ENCODE measurements around the gene TUBA4B. TPM values are rescaled to one million over a fixed set of nuclear protein-coding genes. Genes with fewer than 3 reads are reported as not detected.

TUBA4B gene
- total RNA-seq, 6 experiments from 2014 or later, result 0.27 to 2.0 (median 0.57) TPM; not detected in 2

GRCh38 chr2:219261024-219261855 is 8.2 kb downstream of the TUBA4B start:
- Histone ChIP-seq H3K9me3 (no peaks in the 10 kb centered on the region), H3K36me3 (no peaks in the 10 kb centered on the region), H3K27ac (no peak overlapping the region), H3K27me3 (no peaks in the 10 kb centered on the region), H3K4me3 (no peak overlapping the region), H3K4me1 (no peaks in the 10 kb centered on the region)
- DNase-seq (no peak), ATAC-seq (no peak)
- TF ChIP-seq, protein P1, sequence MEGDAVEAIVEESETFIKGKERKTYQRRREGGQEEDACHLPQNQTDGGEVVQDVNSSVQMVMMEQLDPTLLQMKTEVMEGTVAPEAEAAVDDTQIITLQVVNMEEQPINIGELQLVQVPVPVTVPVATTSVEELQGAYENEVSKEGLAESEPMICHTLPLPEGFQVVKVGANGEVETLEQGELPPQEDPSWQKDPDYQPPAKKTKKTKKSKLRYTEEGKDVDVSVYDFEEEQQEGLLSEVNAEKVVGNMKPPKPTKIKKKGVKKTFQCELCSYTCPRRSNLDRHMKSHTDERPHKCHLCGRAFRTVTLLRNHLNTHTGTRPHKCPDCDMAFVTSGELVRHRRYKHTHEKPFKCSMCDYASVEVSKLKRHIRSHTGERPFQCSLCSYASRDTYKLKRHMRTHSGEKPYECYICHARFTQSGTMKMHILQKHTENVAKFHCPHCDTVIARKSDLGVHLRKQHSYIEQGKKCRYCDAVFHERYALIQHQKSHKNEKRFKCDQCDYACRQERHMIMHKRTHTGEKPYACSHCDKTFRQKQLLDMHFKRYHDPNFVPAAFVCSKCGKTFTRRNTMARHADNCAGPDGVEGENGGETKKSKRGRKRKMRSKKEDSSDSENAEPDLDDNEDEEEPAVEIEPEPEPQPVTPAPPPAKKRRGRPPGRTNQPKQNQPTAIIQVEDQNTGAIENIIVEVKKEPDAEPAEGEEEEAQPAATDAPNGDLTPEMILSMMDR (IDR thresholded peaks at IDR 0.05), result no peak
- no peak for TF ChIP-seq POLR2A (IDR thresholded peaks at IDR 0.05)
- 55% methylated on average over 4 of the region's 5 CpGs for WGBS (ENCODE audit: insufficient coverage, low coverage, low lambda C conversion rate, missing lambda C conversion rate)
- intact Hi-C loops (cut with DNase I), result no loop called here

DNA sequence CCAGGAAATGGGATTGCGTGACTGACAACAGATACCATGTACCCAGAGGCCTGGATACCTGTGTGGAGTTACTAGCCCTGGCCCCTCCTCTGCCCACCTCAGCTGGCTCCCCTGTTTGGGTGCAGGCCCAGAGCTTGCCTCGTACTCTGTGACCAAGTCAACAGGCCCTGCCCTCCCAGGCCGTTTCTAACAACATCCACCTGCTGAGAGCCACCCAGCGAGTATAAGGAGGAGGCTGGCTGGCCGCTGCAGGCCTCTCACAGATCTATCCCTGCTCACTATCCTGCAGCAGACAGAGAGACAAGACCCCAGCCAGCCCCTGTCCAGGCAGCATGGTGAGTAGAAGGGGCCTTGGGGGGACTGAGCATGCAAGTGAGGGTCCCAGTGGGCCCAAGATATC is 13.2 kb downstream of the TUBA4B start:
- DNase-seq, result no peak
- H3K36me3 ChIP-seq, result no peaks in the 10 kb centered on the region
- no peaks in the 10 kb centered on the region for H3K27me3 ChIP-seq
- no peaks in the 10 kb centered on the region for H3K9me3 ChIP-seq
- no peak overlapping the region for H3K27ac ChIP-seq
- ATAC-seq, result no peak
- intact Hi-C loops (cut with DNase I), result no loop called here
- 100% methylated on average over 1 of the region's 5 CpGs for WGBS (ENCODE audit: insufficient coverage, low coverage, low lambda C conversion rate, missing lambda C conversion rate)
- TF ChIP-seq, protein P1 (IDR thresholded peaks at IDR 0.05), result no peak
- no peak for TF ChIP-seq POLR2A (IDR thresholded peaks at IDR 0.05)
- H3K4me3 ChIP-seq, result no peak overlapping the region
- peaks cover 0 to 16% (median 7%) of the 10 kb centered on the region in 4 donors for H3K4me1 ChIP-seq

- Histone ChIP-seq H3K27ac (no peak overlapping the region), H3K9me3 (no peaks in the 10 kb centered on the region), H3K36me3 (no peaks in the 10 kb centered on the region), H3K27me3 (no peaks in the 10 kb centered on the region), H3K4me3 (no peak overlapping the region), H3K4me1 (peaks cover 0 to 16% (median 7%) of the 10 kb centered on the region in 4 donors)
- DNase-seq, result peak in 1 of 3 donors; percentile 26
- intact Hi-C loops (cut with DNase I), result no loop called here
- no peak for ATAC-seq
- no CpG with 5 or more reads among the region's 1 CpG for WGBS (ENCODE audit: insufficient coverage, low coverage, low lambda C conversion rate, missing lambda C conversion rate)
- TF ChIP-seq, protein P1 (IDR thresholded peaks at IDR 0.05), result no peak
- no peak for TF ChIP-seq POLR2A (IDR thresholded peaks at IDR 0.05)
Observed at GRCh38 chr2:219266886-219267285, 13.8 kb downstream of the TUBA4B start.

DNA sequence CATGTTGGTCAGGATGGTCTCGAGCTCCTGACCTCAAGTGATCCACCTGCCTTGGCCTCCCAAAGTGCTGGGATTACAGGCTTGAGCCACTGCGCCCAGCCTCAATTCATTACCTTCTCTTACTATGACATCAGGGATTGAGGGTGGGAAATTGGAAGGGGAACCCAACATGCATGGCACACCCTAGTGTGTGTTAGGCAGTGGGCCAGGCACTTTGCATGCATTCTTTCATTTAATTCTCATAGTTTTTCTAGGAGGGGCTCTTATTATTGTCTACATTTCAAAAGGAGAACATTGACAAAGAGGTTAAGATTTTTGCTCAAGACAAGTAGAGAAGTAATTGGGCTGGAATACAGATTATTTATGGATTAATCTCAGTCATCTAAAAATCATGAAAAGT is 15.3 kb downstream of the TUBA4B start:
- intact Hi-C loops (cut with DNase I), result no loop called here
- no peak for TF ChIP-seq POLR2A (IDR thresholded peaks at IDR 0.05)
- TF ChIP-seq, protein P1 (IDR thresholded peaks at IDR 0.05), result no peak
- H3K36me3 ChIP-seq, result no peaks in the 10 kb centered on the region
- no peaks in the 10 kb centered on the region for H3K9me3 ChIP-seq
- no CpG with 5 or more reads among the region's 2 CpGs for WGBS (ENCODE audit: insufficient coverage, low coverage, low lambda C conversion rate, missing lambda C conversion rate)
- H3K27me3 ChIP-seq, result no peaks in the 10 kb centered on the region
- H3K4me3 ChIP-seq, result no peak overlapping the region
- DNase-seq (no peak), ATAC-seq (no peak)
- no peak overlapping the region for H3K27ac ChIP-seq
- H3K4me1 ChIP-seq, result peaks cover 0 to 16% (median 7%) of the 10 kb centered on the region in 4 donors
